HG02623 (cell line): ENCODE data around the gene PRX.
A peak's percentile ranks its signal among the peaks of the same experiment; 100 is the strongest.
"Not testable (repeated sequence)": the region's sequence is repeated elsewhere in the genome, so short reads cannot be mapped to it uniquely, and the experiment has no call there.

Experiments
- ATAC-seq: cut with Tn5 transposase; IDR thresholded peaks from one replicate; pipeline ENCODE4 v1.9.1; 2021; ENCODE audit warnings: moderate library complexity; ENCODE audit not compliant: unreplicated experiment

The PRX gene

GRCh38 chr19:40433391-40434216 is 20.4 kb upstream of the PRX start:
- peak; percentile 61 for ATAC-seq

GRCh38 chr19:40432760-40433159 is 19.6 kb upstream of the PRX start:
- not testable (repeated sequence) for ATAC-seq

- ATAC-seq = no peak
Observed at GRCh38 chr19:40431698-40432097, 18.5 kb upstream of the PRX start.

GRCh38 chr19:40430242-40430641 is 17.1 kb upstream of the PRX start:
- not testable (repeated sequence) for ATAC-seq

GRCh38 chr19:40428197-40428596 is 15.0 kb upstream of the PRX start:
- ATAC-seq = not testable (repeated sequence)

GRCh38 chr19:40425450-40426287 is 12.5 kb upstream of the PRX start, which contains the start of gene SERTAD1:
SERTAD1 (minus strand) TSS chr19:40425992; CDS start chr19:40423546, 2,446 bp downstream.
- peak; percentile 73 for ATAC-seq

GRCh38 chr19:40424637-40425449 is 11.7 kb upstream of the PRX start:
- no peak for ATAC-seq

- no peak for ATAC-seq
Observed at GRCh38 chr19:40423938-40424337, 10.8 kb upstream of the PRX start.

- ATAC-seq = no peak
Observed at GRCh38 chr19:40422748-40423566, 9.8 kb upstream of the PRX start.

- ATAC-seq = no peak
Observed at GRCh38 chr19:40421993-40422747, 9.0 kb upstream of the PRX start.

GRCh38 chr19:40420766-40421765 is 7.9 kb upstream of the PRX start:
- ATAC-seq = no peak

- no peak for ATAC-seq
Observed at GRCh38 chr19:40420451-40420765, 7.2 kb upstream of the PRX start.

GRCh38 chr19:40419780-40420179 is 6.6 kb upstream of the PRX start:
- ATAC-seq = no peak

GRCh38 chr19:40419066-40419612 is 6.0 kb upstream of the PRX start:
- ATAC-seq = no peak

- ATAC-seq = no peak
Observed at GRCh38 chr19:40418040-40418439, 4.9 kb upstream of the PRX start.

GRCh38 chr19:40417643-40417981 is 4.4 kb upstream of the PRX start:
- ATAC-seq = no peak

GRCh38 chr19:40416918-40417642 is 3.9 kb upstream of the PRX start:
- no peak for ATAC-seq

GRCh38 chr19:40415768-40416167 is 2.6 kb upstream of the PRX start:
- no peak for ATAC-seq
